Cortex of kidney (tissue), 1 donor: ENCODE results near the gene C1QTNF12.

Source experiments
- DNase-seq: peaks from one replicate; lab custom pipeline; 2025; lab: John Stamatoyannopoulos, UW

C1QTNF12 gene

GRCh38 chr1:1213345-1214265, 32.9 kb downstream of the C1QTNF12 start, which contains the start of gene TNFRSF4:
Gene TNFRSF4 (minus strand): TSS chr1:1214153. CDS start chr1:1214127, 26 bp downstream.
- no peak for DNase-seq

DNA sequence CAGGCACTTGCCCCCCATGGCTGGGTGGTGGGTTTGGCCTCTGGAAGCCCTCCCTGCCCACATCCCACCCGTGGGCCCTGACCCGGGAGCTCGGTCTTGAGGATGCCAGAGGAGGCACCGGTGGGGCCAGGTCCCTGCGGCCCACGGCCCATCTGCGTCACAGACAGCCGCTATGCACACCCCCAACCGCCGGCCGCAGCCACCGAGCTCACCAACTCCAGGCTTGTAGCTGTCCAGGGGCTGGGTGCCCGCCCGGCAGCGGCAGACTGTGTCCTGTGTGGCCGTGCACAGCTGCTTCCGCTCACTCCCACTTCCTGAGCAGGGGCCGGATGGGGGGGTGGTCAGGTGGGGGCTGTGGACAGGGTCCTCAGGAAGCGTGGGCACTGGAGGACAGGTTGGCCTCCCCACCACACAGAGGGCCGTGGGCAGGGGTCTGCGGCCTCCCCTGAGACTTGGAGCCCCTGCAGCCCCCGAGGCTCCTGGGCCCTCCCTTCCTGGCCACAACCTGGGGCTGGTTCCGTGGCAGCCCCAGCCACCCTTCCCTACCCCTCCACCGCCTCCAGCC, 33.7 kb downstream of the C1QTNF12 start:
- DNase-seq, result no peak

DNA sequence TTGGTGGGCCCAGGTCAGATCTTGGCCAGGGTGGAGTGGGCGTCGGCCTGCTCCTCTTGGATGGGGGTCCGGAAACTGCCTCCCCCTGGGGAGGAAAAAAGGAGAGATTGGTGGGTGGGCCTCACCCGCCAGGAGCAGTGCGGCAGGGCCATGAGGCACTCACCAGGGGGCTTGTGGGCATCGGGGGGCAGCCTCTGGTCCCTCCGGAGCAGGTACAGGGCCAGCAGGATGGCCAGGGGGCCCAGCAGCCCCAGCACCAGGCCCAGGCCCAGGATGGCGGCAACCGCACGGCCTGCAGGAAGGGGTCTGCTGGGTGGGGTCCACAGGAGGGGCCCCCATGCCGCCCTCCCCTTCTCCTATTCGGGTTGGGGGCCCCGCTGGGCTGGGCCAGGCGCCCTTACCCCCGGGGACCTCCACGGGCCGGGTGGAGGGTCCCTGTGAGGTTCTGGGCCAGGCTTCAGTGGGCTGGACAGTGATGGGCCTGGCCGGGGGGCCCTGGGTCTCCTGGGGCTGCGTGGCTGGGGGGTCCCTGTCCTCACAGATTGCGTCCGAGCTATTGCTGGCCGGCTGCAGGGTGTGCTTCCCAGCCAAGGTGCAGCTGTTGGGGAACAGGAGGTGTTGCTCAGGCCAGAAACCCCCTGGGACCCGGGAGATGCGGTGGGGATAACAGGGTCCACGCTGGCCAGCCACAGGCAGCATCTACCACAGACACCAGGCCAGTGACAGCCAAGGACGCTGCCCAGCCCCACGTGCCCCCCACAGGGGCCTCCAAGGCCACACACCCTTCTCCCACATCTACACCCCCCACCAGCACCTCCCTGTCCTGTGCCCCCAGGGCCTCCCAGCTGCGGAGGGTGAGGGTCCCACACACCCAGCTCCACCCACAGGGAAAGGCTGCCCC, 34.7 kb downstream of the C1QTNF12 start:
- no peak for DNase-seq

- DNase-seq, result no peak
These were observed 35.6 kb downstream of the C1QTNF12 start for GRCh38 chr1:1210726-1211540.

- no peak for DNase-seq
These were observed 37.6 kb downstream of the C1QTNF12 start for GRCh38 chr1:1208713-1209433.

DNA sequence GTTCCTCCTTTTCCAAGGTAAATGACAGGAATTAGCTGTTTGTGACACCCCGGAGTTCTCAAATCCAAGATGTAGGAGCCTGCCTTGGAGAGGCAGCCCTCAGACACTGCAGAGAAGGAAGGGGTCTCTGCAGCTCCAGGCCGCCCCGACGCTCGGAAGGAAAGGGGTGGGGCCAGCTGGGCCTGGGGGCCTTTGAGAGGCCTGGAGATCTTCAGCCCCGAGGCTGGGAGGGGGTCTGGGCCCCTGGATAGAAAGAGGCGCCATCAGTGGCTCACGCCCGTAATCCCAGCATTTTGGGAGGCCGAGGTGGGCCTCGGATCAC, 39.0 kb downstream of the C1QTNF12 start:
- DNase-seq, result no peak

DNA sequence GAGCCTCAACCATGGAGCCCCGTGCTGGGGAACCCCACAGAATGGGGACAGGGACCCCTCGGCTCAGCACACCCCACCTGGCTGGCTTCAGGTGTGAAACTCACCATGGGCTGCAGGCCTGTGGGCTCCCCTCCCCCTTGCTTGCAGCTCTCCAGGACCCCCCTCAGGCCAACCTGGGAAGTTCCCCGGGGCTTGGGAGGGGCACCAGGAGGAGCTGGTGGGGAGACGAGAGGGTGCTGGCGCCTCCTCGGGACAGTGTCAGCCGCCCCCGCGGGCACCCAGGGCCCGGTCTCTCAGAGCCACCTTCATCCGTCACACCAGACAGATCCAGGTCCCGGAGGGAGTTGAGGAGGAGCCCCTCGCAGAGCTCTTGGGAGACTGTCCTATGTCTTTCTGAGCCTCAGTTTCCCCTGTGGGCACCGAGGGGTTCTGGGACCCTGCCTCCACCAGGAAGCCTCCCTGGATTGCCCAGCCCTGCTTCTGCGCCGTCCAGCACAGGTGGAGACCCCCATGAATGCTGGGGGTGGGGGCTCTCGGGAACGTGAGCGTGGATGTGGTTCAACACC, 39.5 kb downstream of the C1QTNF12 start:
- no peak for DNase-seq

DNA sequence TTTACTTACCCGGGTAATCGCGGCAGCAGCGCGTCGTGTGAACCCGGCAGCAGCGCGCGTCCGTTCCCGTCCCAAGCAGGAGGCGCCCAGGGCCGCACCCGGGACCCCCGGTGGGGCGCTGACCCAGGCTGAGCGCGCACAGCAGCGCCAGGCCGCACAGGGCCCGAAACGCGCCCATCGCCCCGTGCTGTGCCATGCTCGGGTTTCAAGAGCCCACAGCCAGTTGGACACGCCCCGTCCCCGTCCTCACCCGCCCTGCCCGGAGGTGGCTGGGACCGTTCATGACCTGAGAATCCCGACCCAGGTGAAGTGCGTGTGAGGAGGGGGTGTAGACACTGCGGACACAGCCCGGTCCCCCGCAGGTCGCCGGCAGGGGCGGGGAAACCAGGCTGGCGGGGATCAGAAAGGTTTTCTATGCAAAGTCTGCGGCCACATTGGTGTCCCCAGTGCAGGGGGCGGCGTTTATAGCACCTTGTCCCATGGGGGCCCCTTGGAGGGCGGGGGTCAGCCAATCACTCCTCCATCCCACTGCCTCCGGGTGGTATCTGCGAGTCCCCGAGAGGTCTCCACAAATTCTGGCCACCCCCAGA, 40.1 kb downstream of the C1QTNF12 start, which contains the start of gene TNFRSF18:
Gene TNFRSF18, minus strand, starts transcription at position 217 of the 590 bp plus-strand sequence. Its CDS starts 21 bp downstream, at position 196.
- no peak for DNase-seq

GRCh38 chr1:1205769-1206375, 40.6 kb downstream of the C1QTNF12 start:
- no peak for DNase-seq

- no peak for DNase-seq
These were observed 41.3 kb downstream of the C1QTNF12 start for GRCh38 chr1:1204998-1205768.

- DNase-seq, result no peak
These were observed 42.0 kb downstream of the C1QTNF12 start for GRCh38 chr1:1204425-1204920.

DNA sequence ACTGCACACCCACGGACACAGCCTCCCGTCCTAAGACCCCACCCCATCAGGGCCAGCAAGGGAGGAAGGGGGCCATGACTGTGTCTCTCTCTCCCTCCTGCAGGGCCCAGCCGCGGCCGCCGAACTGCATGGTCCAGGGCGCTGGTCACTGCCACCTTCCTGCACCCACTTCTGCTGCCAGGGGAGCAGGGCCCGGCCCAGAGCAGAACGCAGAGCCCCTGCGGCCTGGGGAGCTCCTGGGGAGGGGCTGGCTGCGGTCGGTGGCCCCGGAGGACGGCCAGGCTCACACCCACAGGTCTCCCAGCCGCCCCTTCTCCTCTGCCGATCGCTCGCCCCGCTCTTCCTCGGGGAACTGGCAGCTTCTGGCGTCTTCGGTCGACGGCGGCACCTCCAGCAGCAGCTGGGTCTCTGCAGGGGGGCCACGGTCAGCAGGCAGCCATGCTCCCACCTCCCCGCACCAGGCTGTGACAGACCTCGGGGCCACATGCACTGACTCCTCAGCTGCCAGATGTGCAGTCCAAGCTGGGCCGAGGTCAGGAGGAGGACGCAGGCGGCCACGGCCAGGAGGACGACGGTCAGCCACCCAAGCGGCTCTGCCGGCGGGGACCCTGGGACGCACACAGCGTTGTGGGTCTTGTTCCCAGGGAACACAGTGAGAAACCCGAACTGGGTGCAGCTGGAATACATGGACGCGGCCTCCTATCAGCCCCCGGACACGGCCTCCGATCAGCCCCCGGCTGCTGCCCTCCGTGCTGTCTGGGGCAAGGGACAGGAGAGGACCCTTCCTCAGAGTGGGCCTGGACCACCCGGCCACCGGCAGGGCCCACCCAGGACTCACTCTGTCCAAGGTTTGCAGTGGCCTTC, 42.7 kb downstream of the C1QTNF12 start:
- DNase-seq, result no peak

DNA sequence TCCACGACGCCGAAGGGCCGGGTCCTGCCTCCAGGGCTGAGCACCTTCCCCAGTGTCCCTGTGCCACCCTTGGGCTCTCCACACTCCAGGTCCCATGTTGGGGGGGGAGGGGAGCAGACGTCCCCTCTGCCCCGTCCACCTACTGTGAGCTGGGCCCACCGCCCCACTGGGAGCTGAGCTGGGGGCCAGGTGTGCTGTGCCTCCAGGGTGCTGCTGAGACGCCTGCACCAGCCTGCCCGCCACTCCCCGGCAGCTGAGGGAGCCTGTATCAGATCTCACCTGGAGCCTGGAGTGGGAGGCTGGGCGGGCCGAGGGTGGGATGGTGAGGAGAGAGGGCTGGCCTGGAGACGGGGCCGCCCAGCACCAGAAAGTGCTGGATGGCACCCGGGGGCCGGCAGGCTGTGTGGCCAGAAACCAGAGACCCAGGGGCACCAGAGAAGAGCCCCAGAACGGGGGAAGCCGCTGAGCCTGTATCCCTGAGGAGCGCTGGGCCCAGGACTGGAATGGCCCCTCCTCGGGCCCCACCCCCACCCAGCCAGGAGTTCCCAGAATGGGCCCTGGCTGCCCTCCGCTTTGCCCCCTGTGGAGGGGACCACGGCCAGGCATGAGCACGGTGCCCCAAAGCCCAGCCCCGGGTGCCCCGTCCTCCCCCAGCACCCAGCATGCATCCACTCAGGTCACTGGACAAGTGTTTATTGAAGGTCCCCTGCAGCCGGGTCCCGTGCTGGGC, 43.5 kb downstream of the C1QTNF12 start:
- DNase-seq, result no peak

DNA sequence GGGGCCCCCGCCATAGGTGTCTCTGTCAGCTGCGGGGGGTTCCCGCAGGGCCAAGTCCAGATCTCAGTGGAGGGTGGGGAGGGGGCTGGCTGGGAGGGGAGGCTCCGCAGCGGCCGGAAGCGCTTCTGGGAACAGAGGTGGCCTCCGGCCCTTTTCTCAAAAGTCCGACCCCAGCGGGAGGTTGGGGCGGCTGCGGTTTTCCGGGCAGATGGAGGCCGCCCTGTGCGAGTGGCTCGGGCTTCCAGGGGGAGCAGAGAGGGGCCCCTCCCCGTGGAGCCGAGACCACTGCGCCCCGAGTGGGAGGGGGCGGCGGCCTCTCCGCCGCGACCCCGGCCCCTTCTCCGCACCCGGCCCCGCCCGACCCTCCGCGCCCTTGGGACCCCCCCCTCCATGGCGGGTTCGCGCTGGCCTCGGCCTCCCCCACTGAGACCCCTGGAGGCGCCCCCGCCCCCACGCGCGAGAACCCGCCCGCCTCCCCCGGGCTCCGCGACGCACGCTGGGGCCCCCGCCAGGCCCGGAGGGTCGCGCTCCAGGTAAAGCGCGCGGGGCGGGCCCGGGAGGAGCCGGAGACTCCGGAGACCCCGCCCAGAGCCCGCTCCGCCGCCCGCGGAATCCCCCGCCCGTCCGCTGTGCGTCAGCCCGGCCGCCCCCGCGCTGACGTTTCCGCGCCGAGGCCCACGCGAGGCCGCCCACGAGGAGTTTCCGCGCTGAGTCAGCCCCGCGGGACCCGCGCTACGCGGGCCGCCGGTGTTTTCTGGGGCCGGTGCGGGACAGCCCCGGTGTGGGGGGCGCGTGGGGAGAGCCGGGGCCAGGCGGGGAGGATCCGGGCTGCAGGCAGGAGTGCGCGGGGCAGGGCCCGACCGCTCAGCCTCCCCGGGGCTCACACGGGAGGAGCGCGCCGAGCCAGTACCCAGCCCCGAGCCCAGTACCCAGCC, 45.4 kb downstream of the C1QTNF12 start:
- DNase-seq, result no peak

GRCh38 chr1:1199961-1200875, 46.3 kb downstream of the C1QTNF12 start:
- DNase-seq, result no peak
